ENCODE measurements around the gene CCDC167.
A peak's percentile ranks its signal among the peaks of the same experiment; 100 is the strongest.
"Not testable (repeated sequence)": the region's sequence is repeated elsewhere in the genome, so short reads cannot be mapped to it uniquely, and the experiment has no call there.

CCDC167 gene

GRCh38 chr6:37512400-37513011 lies 12.8 kb upstream of the CCDC167 start:
- peak overlapping the region; percentile 13 for H3K4me3 ChIP-seq (ENCODE audit: low read depth, low read length)

- H3K4me3 ChIP-seq (ENCODE audit: low read depth, low read length), result peak overlapping the region; percentile 13
Observed at GRCh38 chr6:37511910-37512399, 12.3 kb upstream of the CCDC167 start.

GRCh38 chr6:37511201-37511600 lies 11.5 kb upstream of the CCDC167 start:
- no peak overlapping the region for H3K4me3 ChIP-seq (ENCODE audit: low read depth, low read length)

DNA sequence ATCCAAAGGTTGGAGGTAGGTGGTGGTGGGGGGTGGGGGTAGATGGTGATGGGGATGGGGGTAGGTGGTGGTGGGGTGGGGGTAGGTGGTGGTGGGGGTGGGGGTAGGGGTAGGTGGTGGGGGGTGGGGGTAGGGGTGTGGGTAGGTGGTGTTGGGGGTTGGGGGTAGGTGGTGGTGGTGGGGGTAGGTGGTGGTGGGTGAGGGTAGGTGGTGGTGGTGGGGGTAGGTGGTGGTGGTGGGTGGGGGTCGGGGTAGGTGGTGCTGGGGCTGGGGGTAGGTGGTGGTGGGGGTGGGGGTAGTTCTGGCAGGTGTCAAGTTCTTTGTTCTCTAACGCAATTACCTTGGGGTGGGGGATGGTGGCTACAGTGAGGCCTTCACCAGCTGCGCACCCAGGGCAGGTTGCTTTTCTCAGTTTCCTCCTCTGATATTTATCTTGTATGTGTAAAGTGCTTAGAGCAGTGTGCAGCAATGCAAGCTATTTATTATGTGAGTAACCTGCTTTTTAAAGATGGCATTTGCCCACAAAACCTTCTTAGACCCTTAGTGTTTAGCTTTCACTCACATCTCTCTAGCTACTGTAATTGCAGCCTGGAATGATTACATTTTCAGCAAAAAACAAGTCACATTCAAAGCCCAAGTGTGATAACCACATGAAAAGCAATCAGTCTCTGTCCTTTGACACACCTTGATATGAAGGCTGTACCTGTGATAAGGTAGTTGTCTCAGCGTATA lies 8.2 kb upstream of the CCDC167 start:
- H3K4me3 ChIP-seq (ENCODE audit: low read depth, low read length), result no peak overlapping the region

GRCh38 chr6:37507077-37507476 lies 7.4 kb upstream of the CCDC167 start:
- H3K4me3 ChIP-seq (ENCODE audit: low read depth, low read length), result no peak overlapping the region

GRCh38 chr6:37506479-37506878 lies 6.8 kb upstream of the CCDC167 start:
- no peak overlapping the region for H3K4me3 ChIP-seq (ENCODE audit: low read depth, low read length)

DNA sequence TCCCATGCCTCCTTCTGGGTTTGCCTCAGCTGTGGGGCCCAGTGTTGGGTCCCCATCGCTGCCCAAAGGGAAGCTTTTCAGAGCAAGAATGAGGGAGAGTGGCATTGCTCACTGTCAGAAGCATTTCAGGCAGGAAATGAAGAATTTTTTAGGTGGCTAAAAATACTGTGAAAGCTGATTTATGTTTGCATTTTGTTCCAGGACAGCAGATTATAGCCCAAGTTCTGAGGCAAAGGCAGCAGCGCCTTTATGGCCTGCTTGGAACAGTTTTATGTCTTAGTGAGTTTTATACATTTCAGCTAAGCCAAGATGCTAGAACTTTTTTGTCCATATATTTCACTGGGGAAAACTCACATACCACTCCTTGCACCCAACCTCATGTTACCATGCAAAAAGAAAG lies 4.3 kb upstream of the CCDC167 start:
- no peak overlapping the region for H3K4me3 ChIP-seq (ENCODE audit: low read depth, low read length)

DNA sequence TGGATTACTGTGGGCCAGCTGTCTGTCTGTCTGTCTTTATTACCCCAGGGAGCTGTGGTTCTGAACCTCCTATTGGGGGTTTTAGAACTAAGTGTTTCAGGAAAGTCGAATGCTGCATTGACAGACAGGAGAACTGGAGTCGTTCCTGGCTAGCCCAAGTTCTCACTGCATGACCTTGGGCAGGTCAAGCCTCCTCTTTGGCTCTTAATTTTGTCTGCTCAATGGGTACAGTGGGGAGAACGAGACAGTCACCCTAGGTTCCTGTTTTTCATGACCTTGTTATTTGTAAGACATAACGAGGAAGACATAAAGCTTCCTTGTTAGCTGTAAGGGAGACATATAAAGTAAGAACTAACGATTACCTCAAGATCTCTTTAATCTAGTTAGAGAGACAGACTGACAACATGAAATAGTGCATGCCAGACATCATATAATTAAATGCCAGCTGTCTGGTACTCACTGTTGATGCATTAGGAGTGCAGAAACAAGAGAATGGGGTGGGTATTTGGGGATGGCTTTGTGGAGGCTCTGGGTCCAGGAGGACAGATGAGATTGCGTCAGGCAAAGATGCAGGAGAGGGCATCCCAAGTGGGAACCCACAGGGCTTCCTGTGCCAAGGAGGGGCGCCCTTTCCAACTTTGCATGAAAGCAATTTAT lies 3.7 kb upstream of the CCDC167 start:
- no peak overlapping the region for H3K4me3 ChIP-seq (ENCODE audit: low read depth, low read length)

DNA sequence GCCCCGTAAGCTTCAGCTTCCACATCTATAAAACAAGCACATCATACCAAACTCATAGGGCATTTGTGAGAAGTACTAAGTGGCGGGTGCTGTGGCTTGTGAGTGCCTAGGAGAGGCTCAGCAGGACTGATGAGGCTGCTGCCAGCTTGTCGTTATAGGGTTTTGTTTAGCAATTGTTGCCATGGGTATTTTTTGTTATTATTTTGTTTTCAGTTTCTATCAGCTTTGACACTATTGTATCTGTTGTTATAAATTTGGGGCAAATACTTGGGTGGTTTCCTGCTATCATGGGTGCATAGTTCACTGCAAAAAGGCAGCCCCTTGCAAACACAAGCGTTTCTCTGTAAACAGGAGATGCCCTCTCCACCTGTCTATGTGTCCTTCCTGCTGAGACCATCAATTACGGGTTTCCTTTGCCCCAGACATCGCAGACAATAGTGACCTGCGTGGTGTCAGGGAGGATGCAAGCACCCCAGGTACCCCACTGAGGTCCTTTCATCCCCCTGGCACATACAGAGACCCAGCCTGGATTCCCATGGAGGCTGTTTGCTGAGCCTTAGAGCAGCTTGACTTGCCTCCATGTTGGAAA lies 3.1 kb upstream of the CCDC167 start:
- H3K4me3 ChIP-seq (ENCODE audit: low read depth, low read length), result no peak overlapping the region

DNA sequence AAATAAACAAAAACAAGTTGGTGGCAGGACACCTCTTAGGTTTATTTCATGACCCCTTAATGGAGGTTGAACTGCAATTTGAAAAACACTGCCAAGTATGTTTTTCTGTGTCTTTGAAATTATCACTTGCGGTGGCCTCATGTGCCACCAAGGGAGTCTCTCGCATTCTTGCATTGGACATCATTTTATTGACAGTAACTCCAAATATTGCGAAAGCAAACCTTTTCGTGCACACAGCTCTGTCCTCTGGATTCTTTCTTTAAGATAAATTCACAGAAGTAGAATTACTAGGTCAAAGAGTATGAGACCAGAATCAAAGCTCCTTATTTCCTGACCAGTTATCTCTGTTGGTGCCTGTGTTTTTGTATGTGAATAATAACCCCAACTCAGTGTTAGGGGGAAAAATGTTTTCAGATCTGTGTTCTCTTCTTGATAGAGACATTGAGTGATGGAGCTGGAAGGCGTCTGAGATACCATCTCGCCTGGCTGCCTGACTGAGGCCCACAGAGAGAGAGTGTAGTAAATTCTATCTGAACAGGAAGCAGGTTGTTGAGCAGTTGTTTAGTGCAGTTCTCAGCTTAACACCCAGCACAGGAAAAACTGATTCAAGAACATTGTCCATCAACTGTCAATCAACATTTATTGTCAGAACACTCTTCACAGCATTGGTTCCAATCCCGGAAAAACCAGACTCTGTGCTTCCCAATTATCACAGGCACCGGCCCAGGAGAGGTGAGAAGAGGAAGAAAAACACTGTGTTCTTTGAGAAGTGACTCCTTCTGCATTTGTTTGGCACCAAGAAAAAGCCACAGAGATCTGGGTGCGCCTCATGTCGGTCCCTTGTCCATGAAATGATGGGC lies 2.2 kb upstream of the CCDC167 start:
- H3K4me3 ChIP-seq (ENCODE audit: low read depth, low read length), result no peak overlapping the region

DNA sequence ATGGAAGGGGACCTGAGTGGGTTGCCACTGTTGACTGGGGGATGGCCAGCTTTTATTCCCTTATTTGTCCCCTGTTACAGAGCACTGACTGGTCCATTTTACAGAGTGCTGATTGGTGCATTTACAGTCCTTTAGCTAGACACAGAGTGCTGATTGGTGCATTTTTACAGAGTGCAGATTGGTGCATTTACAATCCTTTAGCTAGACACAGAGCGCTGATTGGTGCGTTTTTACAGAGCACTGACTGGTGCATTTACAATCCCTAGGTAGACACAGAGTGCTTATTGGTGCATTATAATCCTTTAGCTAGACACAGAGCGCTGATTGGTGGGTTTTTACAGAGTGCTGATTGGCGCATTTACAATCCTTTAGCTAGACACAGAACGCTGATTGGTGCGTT lies 1.2 kb upstream of the CCDC167 start:
- not testable (repeated sequence) for H3K4me3 ChIP-seq (ENCODE audit: low read depth, low read length)

DNA sequence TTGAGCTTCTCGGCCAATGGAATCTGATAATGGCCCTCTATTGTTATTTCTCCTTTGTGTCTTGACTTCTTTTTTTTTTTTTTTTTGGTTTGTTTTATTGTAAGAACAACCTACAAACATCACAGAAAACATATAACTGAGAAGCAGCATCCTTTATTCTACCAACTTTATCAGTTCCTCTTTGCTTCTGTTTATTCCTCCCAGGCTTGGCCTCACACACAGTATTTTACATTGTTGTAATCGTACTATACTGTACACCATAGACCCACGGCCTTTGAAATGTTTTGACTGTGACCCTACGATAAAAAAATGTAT lies 558 bp upstream of the CCDC167 start:
- peak overlapping the region; percentile 62 for H3K4me3 ChIP-seq (ENCODE audit: low read depth, low read length)

GRCh38 chr6:37496951-37497885 lies 2.5 kb downstream of the CCDC167 start:
- no peak overlapping the region for H3K4me3 ChIP-seq (ENCODE audit: low read depth, low read length)

- H3K4me3 ChIP-seq (ENCODE audit: low read depth, low read length), result no peak overlapping the region
Observed at GRCh38 chr6:37495244-37495934, 4.3 kb downstream of the CCDC167 start.

- H3K4me3 ChIP-seq (ENCODE audit: low read depth, low read length), result no peak overlapping the region
Observed at GRCh38 chr6:37493661-37493995, 6.1 kb downstream of the CCDC167 start.

GRCh38 chr6:37492991-37493660 lies 6.6 kb downstream of the CCDC167 start:
- no peak overlapping the region for H3K4me3 ChIP-seq (ENCODE audit: low read depth, low read length)

- no peak overlapping the region for H3K4me3 ChIP-seq (ENCODE audit: low read depth, low read length)
Observed at GRCh38 chr6:37492236-37492972, 7.3 kb downstream of the CCDC167 start.

DNA sequence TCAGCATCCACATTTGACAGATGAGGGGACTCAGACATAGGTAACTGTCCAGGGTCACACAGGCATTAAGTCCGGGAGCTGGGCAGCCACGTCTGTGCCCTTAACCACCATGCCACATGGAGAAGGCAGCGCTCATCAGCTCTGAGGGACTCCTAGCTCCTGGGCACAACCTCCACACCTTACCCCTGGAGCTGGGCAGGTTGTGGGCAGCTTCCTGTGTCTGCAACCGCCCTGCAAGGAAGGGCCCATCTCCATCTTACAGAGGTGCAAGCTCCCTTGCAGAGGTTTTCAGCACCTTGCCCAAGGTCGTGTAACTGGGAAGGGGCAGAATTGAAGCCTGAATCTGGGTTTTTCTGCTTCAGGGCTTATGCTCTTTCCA lies 7.9 kb downstream of the CCDC167 start:
- no peak overlapping the region for H3K4me3 ChIP-seq (ENCODE audit: low read depth, low read length)

Measured in iPS-11a (cell line).